GM19438 (cell line): ENCODE data around the gene FHIP2A.
"Not testable (repeated sequence)": the region's sequence is repeated elsewhere in the genome, so short reads cannot be mapped to it uniquely, and the experiment has no call there.

ENCODE experiments used
- ATAC-seq: cut with Tn5 transposase; IDR thresholded peaks from one replicate; pipeline ENCODE4 v1.9.1; 2021; ENCODE audit warnings: low read depth; ENCODE audit not compliant: unreplicated experiment

Gene FHIP2A

DNA sequence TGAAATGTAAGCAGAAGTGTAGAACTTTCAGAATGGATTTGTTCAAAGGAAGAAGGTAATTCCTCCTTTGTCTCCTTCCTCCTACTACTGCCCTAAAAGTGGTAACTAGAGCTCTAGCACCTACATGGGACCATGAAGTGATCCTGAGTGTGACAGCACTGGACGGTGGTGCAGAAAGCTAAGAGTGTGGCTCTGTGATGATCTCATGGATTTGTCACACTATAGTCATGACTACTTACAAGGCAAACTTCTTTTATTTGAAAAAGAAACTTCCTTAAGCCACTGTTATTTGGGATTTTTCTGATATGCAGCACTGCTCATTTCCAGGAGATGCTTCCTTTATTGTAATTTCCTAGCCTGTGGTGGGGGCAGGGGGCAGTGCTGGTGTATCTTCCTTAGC, 5.8 kb upstream of the FHIP2A start:
- no peak for ATAC-seq

DNA sequence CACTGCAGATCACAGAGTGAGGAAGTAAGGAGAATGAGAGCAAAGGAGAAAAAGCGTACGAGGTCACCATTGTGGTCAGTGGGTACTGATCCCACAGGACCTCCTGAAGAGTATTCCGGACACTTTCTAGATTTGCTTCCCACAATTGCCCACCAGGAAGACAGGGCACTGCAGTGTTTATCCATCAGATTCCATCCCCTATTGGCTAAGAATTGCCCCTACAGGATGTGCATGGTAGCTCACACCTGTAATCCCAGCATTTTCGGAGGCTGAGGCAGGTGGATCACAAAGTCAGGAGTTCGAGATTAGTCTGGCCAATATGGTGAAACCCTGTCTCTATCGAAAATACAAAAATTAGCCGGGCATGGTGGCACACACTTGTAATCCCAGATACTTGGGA, 5.3 kb upstream of the FHIP2A start:
- no peak for ATAC-seq

DNA sequence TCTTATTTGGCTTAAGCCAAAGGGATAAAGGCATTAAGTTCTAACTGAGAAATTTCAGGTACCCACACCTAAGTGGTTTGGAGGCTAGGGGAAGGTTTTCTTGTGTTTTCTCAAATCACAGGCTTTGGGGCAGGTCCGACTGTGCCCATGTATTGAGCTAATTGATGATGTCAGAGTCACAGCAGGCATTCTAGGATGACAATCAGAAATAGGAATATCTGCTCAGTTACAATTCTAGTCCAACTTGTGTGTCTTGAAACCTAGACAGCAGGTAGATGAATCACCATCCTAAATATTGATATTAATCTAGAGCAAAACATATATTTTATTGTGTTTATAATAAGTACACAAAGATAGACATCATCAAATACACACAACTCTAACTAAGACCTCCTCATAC, 2.3 kb upstream of the FHIP2A start:
- ATAC-seq: no peak

DNA sequence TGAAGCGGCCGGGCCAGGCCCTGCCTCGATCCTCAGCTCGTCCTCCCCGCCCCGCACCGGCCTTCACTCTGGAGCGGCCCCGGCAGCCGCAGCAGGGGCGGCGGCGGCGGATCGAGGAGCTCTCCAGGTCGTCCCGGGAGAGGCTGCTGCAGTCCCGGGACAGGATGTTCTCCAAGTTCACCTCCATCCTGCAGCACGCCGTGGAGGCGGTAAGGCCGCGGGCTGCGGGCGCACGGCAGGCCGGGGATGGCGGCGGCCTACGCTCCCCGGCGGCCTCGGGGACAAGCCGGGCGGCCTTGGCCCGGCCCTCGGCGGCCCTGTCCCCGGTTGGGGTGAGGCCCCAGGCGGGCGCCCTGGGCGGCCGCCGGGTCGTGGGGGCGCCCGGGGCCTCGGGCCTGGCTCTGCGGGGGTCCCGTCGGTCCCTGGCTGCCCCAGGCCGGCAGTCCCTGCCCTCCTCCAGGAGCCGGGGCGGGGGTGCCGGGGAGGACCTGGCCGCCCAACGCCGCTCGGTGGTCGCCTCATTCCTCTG, 399 bp downstream of the FHIP2A start:
- ATAC-seq: peak; percentile 40

DNA sequence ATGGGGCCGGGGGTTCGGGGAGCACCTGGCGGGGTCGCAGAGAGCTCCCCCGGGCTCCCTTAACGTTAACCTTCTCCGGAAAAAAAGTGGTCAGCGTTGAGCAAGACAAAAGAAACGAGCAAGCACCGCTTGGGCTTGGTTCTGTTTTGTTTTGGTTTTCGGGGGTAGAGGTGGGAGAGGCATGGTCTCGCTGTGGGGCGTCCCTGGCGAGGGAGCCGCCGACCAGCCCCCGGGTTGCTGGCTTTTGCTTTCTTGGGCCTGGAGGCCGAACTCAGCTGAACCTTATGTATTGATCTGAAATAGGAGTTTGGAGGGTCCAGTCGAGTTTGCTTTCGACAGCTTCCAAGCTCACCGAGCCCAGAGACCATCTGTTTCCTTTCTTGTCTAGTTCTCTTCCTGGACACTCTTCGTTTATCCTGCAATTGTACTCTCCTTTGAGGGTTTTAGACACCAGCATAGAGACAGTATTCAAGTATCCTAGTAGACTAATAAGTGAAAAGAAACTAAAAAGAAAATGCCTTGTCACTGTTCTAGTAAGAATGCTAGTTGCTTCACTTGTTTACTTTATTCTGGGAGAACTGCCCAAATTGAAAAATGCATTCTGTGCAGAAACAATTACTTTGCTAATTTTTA, 980 bp downstream of the FHIP2A start:
- ATAC-seq: peak; percentile 34

DNA sequence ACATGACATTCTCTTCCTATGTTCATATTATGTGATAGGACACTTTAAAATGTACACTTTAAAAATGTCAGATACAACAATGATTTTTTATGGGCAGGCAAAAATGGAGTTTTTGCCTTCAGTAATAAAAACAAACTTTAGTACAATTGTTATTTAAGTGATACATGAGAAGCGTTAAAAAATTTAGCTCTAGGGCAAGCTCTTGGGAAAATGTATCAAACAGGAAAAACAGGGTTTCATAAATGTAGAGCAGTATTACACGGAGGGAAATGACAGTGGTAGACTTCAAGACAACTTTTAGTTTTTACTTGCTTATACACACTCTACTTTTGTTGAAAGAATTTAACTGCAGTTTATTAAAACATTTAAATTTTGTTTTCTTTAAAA, 1.5 kb downstream of the FHIP2A start:
- no peak for ATAC-seq

DNA sequence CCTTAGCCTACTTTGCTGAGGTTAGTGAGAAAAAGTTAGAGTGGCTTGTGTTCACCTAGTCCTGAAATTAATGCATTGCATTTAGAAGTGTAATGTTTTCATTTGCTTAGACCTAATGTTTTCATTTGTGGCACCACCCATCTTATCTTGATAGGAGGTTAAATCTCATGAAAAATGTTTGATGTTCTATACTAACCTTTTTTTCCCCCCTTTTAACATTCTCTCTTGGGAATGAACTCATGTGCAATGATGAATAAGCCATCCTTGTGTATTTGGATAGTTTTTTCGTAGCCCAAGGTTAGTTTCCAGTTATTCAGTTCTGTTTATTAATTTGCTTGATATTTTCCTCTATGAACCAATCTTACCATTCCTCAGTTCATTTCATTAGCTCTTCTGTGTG, 2.8 kb downstream of the FHIP2A start:
- no peak for ATAC-seq

DNA sequence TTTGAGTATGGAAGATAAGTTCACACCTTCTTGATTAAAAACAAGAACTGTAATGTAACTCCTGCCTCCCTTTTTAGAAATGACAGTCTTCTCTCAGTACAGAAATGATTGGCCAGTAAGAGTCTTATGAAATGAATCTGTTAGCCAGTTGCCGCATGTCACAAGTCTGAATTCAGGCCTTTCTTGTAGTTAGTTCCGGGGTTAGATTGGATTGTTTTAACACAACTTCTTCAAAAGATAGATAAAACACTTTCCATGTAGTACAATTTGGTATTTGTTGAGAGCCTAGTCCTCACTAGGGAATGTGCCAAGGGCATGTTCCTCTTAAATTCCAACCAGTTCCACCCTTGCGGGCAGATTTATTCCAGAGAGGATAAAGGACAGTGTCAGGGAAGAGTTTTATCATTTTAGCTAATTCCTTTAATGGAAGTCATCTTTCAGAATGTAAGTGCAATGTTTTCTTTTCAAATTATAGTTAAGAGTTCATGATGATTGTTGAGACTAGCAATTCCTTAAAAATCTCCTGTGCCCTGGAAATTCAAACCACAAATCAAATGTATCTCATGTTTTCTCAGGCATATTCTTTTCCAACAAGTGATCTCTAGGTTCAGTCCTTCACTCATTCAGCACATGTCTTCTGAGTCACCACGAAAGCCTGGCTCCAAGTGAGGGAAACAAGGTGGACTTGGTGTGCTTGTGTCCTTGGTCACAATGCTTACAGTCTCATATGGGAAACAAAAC, 4.1 kb downstream of the FHIP2A start:
- peak; percentile 43 for ATAC-seq

DNA sequence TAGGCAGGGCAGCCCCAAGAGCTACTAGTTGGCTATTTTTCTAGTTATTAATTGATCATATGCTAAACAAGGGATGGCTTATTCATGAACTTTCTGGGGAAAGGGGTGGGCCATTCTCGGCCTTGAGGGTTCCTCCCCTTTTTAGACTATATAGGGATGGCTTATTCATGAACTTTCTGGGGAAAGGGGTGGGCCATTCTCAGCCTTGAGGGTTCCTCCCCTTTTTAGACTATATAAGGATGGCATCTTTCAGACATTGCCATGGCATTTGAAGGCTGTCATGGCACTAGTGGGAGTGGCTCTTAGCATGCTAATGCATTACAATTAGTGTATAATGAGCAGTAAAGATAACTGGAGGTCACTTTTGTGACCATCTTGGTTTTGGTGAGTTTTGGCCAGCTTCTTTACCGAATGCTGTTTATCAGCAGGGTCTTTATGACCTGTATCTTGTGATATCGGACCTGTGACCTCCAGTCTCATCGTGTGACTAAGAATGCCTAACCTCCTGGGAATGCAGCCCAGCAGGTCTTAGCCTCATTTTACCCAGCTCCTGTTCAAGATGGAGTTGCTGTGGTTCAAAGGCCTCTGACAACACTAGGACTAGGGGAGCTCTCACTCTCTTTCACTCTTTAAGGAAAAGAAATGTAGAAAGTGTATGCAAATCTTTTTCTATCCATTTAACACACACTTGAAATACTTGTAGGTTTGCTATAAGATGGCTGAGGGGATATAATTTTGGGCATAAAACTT, 7.8 kb downstream of the FHIP2A start:
- ATAC-seq: no peak

DNA sequence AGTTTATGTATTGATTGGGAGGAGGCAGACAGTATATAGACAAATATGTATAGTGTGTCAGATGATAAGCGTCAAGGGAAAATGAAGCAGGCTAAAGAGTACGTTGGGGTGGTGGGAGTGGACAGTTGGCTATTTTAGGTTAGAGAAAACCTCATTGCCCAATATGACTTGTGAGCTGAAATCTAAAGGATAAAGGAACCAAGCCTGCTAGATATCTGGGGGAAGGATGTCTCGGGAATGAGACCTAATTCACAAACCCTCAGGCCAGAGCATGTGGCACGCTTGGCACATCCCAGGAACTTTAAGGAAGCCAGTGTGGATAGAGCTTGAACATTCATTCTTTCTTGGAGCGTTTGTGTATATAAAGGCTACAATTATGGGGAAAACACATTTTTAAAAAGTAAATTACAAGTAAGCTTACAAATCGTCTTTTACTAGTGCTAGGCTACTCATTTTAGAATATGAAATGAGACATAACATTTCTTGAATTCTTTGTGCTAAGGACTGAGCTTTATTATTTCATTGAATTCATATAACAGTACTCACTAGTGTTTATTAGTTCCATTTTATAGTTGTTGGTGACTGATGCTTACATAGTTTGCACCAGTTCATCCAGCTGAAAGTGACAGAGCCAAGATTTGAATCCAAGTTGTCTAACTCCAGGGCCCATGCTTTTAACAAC, 9.7 kb downstream of the FHIP2A start:
- ATAC-seq: no peak

DNA sequence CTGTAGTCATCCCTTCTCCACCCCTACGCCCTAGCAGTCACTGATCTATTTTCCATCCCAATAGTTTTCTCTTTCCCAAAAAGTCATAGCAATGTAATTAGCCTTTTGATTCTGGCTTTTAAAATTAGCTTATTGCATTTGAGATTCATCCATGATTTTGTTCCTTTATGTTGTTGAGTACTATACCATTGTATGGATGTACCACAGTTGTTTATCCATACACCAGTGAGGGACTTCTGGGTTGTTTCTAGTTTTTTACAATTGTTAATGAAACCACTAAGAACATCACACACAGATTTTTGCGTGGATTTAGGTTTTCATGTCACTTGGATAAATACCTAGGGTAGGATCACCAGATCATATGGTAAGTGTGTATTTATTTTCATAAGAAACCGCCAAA, 16.1 kb downstream of the FHIP2A start:
- ATAC-seq: no peak

DNA sequence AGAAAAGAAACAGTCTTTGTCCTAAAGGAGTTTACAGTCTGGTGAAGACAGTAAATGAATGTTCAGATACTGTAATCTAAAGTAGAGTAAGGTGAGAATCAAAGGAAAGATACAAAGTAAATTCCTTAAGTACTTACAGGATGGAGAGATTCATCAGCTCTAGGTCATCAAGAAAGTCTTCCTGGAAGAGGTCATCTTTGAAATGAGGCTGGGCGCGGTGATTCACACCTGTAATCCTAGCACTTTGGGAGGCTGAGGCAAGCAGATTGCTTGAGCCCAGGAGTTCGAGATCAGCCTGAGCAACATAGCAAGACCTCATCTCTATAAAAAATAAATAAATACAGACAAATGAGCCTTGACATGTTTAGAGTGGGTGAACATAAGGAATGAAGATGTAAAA, 18.3 kb downstream of the FHIP2A start:
- ATAC-seq: no peak

DNA sequence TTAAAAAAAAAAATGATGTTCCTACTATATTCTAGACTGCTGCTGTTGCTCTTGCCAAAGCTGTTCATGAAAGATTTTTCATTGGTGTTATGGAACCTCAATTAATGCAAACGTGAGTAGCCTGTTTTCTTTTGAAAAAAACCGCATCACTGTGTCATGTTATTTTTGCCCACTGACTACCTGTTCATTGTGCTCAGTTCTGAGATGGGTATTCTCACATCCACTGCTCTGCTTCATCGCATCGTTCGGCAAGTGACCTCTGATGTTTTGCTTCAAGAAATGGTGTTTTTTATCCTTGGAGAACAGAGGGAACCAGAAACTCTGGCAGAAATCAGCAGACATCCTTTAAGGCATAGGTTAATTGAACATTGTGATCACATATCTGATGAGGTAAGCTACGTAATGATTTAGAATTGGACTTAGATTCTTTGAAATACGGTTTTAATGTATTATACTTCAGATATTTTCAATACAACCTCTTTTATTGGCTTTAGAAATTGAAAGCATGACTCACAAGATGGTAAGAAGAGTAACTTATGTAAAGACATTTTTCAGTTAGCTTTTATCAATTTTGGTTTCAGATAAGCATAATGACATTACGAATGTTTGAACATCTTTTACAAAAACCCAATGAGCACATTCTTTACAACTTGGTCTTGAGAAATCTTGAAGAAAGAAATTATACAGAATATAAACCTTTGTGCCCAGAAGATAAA, 24.6 kb downstream of the FHIP2A start:
- ATAC-seq: no peak

DNA sequence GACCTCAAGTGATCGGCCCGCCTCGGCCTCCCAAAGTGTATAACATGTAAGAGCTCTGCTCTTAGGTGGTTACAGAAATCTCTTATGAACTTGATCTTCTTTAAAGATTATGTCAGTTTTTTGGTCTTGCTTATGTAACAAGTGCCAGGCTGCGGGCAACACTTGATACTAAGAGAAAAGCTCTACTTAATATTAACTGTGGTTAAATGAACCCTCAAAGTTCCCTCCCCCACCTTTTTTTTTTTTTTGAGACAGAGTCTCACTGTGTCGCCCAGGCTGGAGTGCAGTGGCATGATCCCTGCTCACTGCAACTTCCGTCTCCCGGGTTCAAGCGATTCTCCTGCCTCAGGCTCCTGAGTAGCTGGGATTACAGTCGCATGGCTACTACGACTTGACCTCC, 25.9 kb downstream of the FHIP2A start:
- ATAC-seq: not testable (repeated sequence)

DNA sequence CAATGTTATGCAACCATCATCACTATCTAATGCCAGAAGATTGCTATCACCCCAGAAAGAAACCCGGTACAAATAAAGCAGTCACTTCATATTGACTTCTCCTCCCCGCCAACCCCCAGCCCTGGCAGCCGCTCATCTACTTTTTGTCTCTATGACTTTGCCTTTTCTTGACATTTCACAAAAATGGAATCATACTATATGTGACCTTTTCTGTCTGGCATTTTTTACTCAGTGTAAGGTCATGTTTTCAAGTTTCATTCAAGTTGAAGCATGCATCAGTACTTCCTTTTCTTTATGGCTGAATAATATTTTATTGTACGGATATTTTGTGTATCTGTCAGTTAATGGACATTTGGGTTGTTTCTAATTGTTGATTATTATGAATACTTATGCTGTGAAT, 28.1 kb downstream of the FHIP2A start:
- no peak for ATAC-seq

DNA sequence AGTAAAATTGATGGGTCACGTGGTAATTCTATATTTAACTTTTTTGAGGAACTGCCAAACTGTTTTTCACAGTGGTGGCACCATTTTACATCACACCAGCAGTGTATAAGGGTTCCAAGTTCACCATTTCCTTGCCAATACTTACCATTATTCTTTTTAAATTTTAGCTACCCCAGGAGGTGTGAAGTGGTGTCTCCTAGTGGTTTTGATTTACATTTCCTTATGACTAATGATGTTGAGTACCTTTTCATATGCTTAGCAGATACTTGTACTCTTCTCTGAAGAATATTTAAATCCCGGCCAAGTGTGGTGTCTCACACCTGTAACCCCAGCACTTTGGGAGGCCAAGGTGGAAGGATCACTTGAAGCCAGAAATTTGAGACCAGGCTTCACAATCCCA, 28.5 kb downstream of the FHIP2A start:
- ATAC-seq: no peak

DNA sequence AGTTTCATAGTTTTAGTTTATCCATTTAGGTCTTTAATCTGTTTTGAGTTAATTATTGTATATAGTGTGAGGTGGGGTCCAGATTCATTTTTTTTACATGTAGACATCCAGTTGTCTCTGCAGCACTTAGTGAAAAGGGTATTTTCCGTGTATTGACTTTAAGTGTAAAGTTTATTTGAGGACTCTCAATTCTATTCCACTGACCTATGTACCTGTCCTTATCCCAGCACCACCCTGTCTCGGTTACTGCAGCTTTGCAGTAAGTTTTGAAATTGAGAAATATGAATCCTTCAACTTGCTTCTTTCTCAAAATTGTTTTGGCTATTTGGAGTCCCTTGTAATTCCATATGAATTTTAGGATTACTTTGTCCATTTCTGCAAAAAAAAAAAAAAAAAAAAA, 29.8 kb downstream of the FHIP2A start:
- no peak for ATAC-seq

DNA sequence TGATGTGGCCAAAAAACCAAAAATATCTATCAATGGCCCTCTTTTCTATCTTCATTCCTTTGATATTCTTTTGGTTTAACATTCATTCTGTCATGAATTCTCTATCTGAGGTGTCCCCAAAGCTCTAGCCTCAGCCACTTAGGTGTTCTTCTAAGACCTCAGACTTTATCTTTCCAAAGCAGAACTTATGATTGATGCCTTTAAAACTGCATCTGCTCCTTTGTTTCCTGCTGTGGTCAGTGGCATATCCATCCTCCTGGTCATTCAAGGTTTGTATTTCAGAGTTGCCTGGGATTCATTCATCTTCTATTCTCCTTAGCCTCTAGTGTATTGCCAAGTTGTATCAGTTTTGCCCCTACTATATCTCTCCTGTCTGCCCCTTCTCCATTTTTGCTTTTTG, 30.6 kb downstream of the FHIP2A start:
- no peak for ATAC-seq

DNA sequence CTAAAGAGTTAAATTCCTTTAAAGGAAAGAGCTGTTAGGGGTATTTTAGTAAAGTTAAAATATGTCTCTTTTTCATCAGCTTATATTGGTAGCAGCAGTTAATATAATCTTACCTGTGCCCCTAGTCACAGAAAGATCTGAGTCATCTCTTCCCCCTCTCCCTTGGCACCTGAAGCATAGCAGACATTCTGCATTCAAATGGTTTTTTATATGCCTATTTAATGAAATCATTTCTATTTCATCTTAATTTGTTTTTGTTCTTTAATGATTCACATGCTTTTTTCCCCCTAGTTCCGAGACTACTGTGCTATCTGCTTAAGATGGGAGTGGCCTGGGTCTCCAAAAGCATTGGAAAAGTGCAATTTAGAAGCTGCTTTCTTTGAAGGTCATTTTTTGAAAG, 33.3 kb downstream of the FHIP2A start:
- no peak for ATAC-seq

DNA sequence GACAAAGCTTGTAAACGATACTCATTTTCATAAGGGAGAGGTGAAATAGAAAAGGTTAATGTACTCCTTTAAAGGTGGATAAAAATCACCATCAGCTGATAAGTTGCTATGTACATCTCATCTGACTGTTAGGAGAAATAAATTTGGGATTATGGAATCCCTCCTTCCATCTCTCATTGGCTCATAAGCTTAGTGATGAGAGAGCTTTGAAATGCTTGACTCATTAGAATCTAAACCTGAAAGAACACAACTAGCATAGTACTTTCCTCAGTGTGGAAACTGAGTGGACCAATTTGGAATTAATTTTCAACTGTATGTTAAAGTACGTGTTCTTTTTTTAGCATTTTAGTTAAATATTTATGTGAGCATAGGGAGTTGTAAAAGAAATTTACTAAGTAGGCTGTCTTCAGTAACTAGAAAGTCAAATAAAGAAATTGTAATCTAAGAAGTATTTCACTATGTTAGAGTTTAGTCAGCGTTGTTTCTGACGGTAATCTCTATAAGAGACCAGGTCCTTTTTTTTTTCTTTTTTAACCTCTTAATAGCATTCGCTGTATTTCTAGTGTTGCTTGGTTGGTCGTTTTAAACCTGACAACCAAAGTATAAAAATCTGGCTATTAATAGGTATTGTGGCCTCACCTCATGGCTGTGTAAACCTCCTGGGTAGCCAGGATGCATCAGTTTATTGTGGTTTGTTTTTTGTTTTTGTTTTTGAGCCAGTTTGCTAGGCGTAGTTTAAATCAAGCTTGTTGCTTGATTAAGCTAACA, 34.4 kb downstream of the FHIP2A start:
- no peak for ATAC-seq
